Renal cortex interstitium (tissue), 11 donors: ENCODE measurements around the gene ILRUN. TPM values are rescaled to one million over a fixed set of nuclear protein-coding genes. Genes with fewer than 3 reads are reported as not detected.
A peak's percentile ranks its signal among the peaks of the same experiment; 100 is the strongest.
"Not testable (repeated sequence)": the region's sequence is repeated elsewhere in the genome, so short reads cannot be mapped to it uniquely, and the experiment has no call there.

Experiments used
- DNase-seq, 11 donors: peaks; one replicate each; pipeline ENCODE4 v3.0.0-alpha.2; 2013; ENCODE audit warnings: low read depth in 9 of 11, low spot score in 4 of 11; ENCODE audit errors: extremely low read depth in 1 of 11
- polyA plus RNA-seq, 3 donors: library from polyadenylated mRNA; unstranded; fragments of 120-200 nt; gene quantifications; one replicate each; pipeline ENCODE4 v1.2.1, GENCODE V29; 2013; ENCODE audit not compliant: insufficient read length in 3 of 3

Gene ILRUN
- polyA plus RNA-seq, 3 donors, result 48.5 to 52.2 (median 51.1) TPM

GRCh38 chr6:34673064-34673463 is 23.5 kb downstream of the ILRUN start:
- DNase-seq, result no peak

GRCh38 chr6:34672657-34673043 is 23.9 kb downstream of the ILRUN start:
- DNase-seq, result no peak

DNA sequence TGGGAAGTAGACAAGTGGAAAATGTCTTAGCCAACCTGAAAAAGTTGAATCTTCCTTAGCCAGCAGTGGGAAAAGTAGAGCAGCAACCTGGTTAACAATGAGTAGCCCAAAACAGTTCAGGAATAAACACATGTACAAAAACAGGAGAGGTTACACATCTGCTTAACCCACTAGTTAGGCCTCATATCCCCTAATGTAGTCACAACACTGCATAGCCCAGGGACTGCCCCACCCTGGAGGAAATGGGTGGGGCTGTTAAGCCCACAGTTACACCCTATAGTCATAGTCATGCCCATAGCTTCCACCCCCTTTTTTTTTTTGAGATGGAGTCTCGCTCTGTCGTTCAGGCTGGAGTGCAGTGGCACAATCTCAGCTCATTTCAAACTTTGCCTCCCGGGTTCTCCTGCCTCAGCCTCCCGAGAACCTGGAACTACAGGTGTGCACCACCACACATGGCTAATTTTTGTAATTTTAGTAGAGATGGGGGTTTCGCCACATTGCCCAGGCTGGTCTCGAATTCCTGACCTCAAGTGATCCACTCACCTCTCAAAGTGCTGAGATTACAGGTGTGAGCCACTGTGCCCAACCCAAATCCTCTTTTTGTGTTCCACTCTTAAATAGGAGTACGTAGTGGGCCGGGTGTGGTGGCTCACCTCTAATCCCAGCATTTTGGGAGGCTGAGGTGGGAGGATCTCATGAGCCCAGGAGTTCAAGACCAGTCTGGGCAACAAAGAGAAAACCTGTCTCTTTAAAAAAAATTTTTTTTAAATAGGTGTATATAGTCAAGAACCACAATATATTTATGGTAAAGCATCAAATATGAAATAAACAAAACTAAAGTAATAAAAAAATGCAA is 24.5 kb downstream of the ILRUN start:
- no peak for DNase-seq

DNA sequence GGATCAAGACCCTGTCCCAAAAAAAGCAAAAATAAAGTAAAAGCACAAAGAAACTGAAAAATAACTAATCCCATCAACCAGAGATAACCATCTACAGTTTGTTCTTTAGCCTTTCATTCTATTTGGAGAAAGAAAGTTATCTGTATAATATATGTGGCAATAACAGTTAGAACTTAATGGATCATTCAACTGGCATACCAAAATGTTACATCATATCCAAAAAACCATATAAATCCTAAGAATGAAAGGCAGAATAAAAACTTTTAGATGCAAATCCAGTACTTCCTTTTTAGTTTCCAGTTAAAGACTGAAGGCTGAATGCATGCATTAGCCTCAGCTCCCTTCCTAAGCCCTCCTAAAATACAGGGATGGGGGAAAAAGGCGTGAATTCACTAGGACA is 25.2 kb downstream of the ILRUN start:
- no peak for DNase-seq

DNA sequence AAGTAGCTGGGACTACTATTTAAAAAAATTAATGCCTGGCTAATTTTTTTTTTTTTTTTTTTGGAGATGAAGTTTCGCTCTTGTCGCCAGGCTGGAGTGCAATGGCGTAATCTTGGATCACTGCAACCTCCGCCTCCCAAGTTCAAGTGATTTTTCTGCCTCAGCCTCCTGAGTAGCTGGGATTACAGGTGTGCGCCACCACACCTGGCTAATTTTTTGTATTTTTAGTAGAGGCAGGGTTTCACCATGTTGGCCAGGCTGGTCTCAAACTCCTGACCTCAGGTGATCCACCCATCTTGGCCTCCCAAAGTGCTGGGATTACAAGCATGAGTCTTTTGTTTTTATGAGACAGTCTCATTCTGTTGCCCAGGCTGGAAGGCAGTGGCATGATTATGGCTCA is 27.8 kb downstream of the ILRUN start:
- DNase-seq, result not testable (repeated sequence)

- no peak for DNase-seq
Observed at GRCh38 chr6:34667481-34668238, 28.9 kb downstream of the ILRUN start.

DNA sequence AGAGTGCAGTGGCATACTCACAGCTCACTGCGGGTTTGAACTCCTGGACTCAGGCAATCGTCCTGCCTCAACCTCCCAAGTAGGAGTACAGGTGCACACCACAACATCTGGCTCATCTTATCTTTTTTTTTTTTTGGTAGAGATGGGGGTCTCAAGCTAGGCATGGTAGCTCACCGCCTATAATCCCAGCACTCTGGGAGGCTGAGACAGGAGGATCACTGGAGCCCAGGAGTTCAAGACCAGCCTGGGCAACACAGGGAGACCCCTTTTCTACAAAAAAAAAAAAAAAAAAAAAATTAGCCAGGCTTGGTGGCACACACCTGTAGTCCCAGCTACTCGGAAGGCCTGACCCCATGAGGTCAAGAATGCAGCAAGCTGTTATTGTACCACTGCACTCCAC is 31.5 kb downstream of the ILRUN start:
- DNase-seq, result no peak

- no peak for DNase-seq
Observed at GRCh38 chr6:34664256-34664971, 32.2 kb downstream of the ILRUN start.

DNA sequence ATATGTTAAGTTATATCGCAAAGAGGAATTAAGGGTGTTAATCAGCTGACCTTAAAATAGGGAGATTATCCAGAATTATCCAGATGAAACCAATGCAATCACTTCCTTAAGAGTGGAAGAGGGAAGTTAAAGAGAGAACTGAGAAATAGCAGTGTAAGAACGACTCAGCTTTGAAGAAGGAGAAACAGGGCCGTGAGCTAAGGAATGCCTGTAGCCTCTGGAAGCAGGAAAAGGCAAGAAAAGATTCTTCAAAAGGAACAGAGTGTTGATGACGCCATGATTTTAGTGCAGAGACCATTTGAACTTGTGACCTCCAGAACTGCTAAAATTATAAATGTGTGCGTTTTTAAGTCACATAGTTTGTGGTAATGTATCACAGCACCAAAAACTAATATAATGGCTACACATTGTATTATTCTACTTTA is 32.7 kb downstream of the ILRUN start:
- DNase-seq, result no peak

- DNase-seq, result no peak
Observed at GRCh38 chr6:34663371-34663770, 33.2 kb downstream of the ILRUN start.

GRCh38 chr6:34661357-34661756 is 35.2 kb downstream of the ILRUN start:
- DNase-seq, result no peak

DNA sequence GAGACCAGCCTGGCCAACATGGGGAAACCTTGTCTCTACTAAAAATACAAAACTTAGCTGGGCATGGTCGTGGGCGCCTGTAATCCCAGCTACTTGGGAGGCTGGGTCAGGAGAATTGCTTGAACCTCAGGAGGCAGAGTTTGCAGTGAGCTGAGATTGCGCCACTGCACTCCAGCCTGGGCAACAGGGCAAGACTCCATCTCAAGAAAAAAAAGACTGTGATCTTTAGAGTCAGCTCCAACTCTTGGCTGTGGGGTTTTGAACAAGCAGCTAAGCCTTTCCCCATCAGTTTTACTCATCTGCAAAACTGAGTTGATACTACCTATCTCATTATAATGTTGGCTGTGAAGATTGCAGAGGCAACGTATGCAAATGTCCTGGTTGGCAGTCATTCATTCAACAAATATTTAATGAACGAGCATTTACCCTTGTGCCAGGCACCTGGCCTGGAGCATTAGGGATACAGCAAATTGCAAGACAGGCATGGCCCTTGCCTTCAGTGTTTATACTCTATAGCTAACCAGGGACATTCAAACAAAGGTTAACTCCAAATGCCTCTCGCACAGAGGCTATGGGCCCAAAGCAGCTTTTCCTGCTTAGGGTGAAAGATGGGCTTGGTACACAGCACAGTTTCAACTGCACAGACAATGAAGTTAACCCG is 37.8 kb downstream of the ILRUN start:
- no peak for DNase-seq

GRCh38 chr6:34657979-34658480 is 38.5 kb downstream of the ILRUN start:
- DNase-seq, result not testable (repeated sequence)

- DNase-seq, result peak in 9 of 11 donors; percentile 26 to 73 (median 52)
Observed at GRCh38 chr6:34657307-34657978, 39.1 kb downstream of the ILRUN start.

GRCh38 chr6:34657037-34657306 is 39.6 kb downstream of the ILRUN start:
- DNase-seq, result no peak

DNA sequence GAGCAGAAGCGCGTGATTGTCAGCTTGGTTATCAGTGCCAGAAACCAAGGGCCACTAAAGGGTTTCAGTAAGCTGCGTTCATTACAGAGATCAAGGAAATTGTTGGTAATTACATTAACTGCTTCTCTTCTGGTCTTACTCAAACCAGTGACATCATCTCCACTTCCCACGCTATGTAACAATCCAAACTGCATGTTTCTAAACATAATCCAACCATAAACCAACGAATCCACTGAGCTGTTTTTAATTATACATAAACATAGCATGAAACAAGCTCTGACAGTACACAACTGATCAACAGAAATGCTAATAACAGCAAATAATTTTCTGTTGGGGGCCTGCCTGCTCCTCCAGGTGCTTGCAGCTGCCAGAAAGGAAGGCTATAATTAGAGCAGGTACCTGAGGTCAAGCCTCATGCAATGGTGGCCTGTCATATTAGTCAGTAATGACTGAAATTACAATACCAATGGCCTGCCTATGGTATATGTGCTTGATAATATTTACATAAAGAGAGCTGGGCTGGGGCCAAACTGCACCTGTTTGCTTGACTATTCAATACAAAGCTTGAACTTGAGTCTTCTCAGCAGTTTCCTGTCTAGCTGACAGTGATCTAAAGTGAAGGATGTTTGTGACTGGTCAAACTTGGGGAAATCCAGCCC is 40.1 kb downstream of the ILRUN start:
- no peak for DNase-seq

DNA sequence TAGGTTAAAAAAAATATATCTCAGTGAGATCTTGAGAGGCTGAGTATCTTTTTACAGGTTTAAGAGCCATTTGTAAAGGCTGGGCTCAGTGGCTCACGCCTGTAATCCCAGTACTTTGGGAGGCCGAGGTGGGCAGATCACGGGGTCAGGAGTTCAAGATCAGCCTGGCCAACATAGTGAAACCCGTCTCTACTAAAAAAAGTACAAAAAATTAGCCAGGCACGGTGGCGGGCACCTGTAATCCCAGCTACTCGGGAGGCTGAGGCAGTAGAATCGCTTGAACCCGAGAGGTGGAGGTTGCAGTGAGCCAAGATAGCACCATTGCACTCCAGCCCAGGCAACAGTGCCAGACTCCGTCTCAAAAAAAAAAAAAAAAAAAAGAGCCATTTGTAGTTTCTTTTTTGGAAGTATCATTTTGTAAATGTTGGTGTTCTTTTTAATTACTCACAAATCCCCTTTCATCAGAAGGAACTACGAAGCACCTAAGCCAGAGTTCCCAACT is 40.6 kb downstream of the ILRUN start:
- not testable (repeated sequence) for DNase-seq

GRCh38 chr6:34654061-34654710 is 42.4 kb downstream of the ILRUN start:
- no peak for DNase-seq
